GM21367 (cell line): ENCODE measurements around the gene CORO1A.
"Not testable (repeated sequence)": the region's sequence is repeated elsewhere in the genome, so short reads cannot be mapped to it uniquely, and the experiment has no call there.

Experiments
- ATAC-seq: cut with Tn5 transposase; IDR thresholded peaks from one replicate; pipeline ENCODE4 v1.9.1; 2021; ENCODE audit not compliant: unreplicated experiment

The CORO1A gene

DNA sequence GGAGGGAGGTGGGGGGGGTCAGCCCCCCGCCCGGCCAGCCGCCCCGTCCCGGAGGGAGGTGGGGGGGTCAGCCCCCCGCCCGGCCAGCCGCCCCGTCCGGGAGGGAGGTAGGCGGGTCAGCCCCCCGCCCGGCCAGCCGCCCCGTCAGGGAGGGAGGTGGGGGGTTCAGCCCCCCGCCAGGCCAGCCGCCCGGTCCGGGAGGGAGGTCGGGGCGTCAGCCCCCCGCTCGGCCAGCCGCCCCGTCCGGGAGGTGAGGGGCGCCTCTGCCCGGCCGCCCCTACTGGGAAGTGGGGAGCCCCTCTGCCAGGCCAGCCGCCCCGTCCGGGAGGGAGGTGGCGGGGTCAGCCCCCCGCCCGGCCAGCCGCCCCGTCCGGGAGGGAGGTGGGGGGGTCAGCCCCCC is 14.0 kb upstream of the CORO1A start:
- not testable (repeated sequence) for ATAC-seq

DNA sequence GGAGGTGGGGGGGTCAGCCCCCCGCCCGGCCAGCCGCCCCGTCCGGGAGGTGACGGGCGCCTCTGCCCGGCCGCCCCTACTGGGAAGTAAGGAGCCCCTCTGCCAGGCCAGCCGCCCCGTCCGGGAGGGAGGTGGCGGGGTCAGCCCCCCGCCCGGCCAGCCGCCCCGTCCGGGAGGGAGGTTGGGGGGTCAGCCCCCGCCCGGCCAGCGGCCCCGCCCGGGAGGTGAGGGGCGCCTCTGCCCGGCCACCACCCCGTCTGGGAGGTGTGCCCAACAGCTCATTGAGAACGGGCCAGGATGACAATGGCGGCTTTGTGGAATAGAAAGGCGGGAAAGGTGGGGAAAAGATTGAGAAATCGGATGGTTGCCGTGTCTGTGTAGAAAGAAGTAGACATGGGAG is 13.3 kb upstream of the CORO1A start:
- not testable (repeated sequence) for ATAC-seq

DNA sequence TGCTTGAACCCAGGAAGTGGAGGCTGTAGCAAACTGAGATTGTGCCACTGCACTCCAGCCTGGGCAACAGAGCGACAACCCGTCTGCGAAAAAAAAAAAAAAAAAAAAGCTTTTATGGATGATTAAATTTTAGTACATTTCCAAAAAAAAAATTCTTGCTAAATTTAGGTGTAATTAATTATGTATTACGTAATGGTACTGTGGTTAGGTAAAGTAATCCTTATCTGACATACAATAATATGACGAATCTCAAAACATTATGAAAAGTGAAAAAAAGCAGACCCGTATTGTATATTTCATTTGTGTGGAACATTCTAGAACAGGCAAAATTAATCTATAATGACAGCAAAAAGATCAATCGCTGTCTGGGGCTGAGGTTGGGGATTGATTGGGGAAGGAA is 10.3 kb upstream of the CORO1A start:
- ATAC-seq, result no peak

DNA sequence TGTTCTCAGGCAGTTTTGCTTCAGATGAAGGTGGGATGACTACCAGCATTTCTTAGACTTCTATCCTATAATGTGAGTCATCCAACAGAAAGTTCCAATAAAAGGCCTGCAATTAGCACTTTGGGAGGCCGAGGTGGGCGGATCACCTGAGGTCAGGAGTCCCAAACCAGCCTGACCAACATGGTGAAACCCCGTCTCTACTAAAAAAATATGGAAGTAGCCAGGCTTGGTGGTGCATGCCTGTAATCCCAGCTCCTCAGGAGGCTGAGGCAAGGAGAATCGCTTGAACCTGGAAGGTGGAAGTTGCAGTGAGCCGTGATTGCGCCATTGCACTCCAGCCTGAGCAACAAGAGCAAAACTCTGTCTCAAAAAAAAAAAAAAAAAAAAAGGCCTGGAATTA is 6.5 kb upstream of the CORO1A start:
- not testable (repeated sequence) for ATAC-seq

DNA sequence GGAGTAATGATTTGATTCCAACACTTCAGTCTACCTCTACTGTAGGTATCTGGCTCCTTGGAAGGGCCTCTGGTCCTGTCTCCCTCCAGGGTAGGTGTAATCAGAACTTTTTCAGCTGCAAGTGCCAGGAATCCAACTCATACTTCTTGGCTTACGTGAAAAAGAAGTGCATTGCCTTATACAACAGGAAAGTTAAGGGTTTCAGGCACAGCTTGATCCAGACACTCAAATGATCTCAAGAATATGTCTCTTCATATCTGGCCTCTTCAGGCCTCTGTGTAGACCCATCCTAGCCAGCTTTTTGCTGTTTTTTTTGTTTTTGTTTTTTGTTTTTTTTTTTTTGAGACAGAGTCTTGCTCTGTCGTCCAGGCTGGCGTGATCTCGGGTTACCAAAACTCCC is 4.2 kb upstream of the CORO1A start:
- no peak for ATAC-seq

DNA sequence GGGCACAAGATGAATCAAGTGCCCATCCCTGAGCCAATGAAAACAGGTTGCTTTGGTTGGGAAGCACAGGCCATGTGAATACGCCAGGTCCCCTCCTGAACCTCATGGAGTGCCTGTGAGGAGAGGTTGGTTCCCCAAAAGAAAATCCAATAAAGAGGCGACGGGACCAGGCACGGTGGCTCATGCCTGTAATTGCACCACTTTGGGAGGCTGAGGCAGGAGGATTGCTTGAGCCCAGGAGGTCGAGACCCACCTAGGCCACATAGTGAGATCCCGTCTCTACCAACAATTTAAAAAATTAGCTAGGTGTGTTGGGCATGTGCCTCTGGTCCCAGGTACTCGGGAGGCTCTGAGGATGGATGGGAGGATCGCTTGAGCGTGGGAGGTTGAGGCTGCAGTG is 3.5 kb upstream of the CORO1A start:
- ATAC-seq, result no peak

DNA sequence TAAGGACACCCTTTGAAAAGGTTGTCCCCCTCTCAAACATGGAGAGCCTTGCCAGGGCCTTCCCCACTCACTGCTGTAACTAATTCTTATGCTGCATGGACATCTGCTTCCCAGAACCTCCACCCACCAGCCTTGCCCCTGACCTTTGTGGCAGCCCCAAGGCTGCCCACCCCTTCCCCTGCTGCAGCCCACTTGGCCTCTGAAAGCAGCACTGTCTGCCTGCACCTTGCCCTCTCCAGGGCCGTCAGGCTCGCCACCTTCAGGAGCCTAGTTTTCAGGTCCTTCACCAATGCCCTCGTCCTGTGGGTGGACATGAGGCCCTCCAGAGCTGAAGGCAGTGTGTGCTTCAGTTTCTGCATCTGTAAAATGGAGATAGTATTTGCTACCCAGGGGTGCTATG is 2.7 kb upstream of the CORO1A start:
- ATAC-seq, result no peak

DNA sequence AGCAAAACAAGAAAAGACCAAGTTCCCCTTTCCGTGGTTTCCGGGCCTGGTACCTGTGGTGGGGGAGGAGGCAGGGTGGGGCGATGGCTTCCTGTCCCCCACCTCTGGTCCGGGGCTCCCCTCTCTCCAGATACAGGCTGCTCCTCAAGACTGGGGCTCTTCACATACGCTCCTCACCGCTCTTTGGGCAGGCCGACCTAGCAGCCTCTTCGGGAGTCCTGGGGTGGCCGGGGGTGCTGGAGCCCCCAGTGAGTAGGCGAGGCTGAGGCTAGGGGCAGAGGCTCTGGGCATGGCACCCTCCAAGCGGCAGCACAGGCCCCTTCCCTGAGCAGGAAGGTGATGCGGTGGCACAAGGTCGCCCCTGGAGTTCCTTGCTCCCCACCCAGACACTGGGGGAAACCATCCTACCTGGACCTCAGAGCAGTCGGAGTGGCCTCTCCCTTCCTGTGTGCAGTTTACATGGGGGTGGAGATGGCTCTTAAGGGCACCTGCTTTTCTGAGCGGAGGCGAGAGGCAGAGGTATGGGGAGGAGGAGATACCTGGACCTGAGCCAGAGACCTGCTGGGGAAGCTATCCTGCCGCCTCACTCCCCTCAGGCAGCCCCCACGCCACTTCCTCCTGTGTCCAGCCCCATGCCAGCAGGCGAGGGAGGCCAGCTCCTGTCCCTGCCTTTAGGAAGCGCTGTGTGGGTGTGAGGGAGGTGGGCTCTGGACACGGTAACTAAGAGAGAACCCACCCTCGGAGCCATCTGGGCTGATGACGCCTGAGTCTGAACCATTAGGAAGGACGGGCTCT is 891 bp downstream of the CORO1A start:
- ATAC-seq, result peak; percentile 15

DNA sequence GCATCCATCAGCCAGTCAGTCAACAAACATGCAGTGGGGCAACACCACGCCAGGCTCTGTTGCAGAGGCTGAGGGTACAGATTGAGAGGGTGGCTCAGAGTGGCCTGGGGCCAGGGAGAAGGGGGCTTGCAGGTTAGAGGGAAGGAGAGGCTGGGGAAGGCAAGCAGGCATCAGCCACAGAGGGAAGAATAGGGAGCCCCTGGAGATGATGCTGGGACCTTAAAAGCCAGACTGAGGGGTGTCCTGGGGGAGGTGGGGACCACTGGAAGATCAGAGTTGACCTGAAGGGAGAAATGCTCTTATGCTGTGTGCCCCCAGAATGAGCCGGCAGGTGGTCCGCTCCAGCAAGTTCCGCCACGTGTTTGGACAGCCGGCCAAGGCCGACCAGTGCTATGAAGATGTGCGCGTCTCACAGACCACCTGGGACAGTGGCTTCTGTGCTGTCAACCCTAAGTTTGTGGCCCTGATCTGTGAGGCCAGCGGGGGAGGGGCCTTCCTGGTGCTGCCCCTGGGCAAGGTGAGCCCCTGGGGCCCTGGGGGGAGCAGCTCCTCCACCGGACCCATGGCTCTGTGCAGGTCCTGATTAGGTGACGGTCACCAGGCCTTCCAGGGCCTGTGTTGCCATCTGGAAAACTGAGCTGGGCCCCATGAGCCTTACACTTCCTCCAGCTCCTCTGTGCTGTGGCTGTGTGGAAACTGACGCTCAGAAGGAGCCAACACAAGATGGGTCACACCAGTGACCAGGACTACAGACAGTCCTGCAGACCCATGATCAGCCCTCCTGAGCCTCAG is 1.7 kb downstream of the CORO1A start:
- ATAC-seq, result no peak

DNA sequence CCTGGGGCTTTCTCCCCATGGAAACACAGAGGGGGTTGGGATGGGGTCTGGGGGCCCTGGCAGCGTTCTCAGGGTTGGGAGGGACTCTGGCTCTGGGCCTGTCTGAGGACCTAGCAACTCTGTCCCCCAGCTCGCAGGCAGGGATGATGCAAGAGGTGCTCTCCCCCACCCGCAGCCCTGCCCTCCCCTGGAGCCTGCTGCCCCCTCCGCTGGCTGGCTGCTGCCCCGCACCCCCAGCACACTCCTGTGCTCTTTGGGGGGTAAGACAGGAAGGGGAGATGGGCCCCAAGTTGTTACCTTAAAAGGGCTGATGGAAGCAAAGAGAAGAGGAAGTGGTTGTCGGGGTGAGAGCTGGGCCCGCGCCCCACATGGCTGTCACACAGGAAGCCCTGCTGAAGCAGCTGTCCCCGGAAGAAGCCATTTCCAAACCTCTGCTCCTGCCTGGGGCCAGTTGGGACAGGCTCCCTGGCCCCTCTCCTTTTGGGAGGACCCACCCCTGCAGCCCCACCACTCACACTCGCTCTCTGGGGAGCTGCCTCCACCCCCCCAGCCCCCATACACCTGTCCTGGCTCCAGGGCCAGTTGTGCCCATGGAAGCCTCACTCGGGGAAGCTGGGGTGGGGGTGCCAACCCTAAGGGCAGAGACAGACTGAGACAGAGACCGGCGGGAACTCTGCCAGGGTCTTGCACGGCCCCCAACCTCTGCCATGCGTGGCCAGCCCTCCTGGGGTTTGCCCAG is 2.5 kb downstream of the CORO1A start:
- no peak for ATAC-seq

DNA sequence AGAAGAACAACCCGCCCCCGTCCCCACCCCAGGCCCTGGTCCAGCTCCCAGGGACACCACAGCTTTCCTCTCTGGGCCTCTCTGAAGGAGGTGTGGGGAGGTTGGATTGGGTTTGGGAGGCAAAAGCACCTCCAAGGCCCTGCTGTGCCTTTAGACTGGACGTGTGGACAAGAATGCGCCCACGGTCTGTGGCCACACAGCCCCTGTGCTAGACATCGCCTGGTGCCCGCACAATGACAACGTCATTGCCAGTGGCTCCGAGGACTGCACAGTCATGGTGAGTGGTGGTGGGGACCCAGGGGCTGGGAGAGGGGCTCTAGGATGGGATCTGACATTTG is 3.0 kb downstream of the CORO1A start:
- ATAC-seq, result no peak

DNA sequence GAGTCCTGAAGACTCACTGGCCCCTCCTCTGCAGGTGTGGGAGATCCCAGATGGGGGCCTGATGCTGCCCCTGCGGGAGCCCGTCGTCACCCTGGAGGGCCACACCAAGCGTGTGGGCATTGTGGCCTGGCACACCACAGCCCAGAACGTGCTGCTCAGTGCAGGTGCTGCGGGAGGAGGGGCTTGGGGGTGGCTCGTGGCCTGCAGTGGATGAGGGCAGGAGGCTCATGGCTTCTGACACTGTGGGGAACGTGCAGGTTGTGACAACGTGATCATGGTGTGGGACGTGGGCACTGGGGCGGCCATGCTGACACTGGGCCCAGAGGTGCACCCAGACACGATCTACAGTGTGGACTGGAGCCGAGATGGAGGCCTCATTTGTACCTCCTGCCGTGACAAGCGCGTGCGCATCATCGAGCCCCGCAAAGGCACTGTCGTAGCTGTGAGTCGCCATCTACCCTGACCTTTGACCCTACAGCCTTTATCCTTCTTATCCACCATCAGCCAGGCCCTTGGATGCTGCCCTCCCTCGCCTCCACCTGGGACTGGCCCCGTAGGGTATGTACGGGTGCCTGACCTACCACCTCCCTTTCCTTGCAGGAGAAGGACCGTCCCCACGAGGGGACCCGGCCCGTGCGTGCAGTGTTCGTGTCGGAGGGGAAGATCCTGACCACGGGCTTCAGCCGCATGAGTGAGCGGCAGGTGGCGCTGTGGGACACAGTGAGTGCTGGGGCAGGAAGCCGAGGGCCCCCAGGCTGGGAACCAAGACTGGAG is 3.6 kb downstream of the CORO1A start:
- no peak for ATAC-seq

DNA sequence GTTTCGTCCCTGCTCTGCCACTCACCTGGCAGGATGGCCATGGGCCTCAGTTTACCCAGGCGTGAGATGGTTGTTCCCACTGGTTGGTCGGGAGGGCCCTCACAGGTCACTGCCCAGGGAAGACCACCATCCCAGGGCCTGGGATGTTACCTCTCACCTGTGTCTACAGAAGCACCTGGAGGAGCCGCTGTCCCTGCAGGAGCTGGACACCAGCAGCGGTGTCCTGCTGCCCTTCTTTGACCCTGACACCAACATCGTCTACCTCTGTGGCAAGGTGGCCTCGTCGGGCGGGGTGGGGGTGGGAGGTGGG is 4.1 kb downstream of the CORO1A start:
- no peak for ATAC-seq

DNA sequence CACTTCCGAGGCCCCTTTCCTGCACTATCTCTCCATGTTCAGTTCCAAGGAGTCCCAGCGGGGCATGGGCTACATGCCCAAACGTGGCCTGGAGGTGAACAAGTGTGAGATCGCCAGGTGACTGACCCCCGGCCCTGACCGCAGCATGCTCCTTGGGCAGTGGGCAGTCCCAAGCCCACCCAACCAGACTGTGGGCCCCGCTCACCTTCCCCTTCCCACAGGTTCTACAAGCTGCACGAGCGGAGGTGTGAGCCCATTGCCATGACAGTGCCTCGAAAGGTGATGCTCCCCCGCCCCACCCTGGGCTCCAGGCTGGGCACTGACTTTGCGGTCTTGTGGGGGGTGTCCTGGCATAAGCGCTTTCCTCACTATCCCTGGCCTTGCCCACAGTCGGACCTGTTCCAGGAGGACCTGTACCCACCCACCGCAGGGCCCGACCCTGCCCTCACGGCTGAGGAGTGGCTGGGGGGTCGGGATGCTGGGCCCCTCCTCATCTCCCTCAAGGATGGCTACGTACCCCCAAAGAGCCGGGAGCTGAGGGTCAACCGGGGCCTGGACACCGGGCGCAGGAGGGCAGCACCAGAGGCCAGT is 4.7 kb downstream of the CORO1A start:
- no peak for ATAC-seq

DNA sequence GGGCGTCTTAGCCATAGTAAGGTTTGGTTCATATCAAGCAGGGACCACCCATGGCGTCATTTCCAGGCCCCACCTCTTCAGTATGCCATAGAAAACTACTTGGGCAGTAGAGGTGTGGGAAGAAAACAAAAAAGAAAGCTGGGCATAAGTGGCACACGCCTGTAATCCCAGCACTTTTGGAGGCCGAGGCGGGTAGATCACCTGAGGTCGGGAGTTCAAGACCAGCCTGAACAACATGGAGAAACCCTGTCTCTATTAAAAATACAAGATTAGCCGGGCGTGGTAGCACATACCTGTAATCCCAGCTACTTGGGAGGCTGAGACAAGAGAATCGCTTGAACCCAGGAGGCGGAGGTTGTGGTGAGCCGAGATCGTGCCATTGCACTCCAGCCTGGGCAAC is 7.8 kb downstream of the CORO1A start:
- not testable (repeated sequence) for ATAC-seq

DNA sequence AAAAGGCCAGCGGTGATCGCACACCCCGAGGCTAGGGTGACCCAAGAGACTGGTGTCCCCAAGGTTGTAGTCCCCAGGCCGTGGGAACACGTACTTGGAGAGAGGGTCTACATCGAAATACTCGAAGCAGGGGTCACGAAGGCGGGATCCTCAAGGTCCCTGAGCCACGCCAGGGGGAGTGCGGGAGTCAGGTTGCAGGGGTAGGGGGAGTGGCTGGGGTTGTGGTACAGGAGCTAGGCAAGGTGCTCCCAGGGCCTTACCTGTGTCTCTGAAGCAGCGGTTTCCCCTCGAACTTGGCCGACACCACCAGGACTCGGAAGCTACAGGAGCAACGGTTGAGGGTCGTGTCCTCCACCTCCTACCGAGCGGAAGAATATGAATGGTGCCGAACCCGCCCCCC is 9.7 kb downstream of the CORO1A start:
- peak; percentile 16 for ATAC-seq

DNA sequence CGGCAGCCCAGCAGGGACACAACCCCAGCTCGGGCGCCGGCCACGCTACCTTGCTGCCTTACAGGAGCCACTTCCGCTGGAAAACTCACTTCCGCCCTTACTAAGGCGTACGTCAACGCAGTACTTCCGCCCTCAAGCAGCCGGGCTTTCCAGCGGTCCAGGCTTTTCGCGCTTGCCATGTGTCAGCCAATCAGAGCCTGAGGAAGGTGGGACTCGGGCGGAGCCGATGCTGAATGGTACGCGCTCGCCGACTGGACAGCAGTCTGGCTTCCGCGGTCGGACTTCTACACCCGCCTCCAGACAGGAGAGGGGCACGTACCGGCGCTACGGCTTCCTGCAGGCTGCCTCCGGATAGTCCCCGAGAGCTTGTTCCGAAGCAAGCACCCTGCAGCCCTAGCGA is 10.2 kb downstream of the CORO1A start, which contains the start of the genes BOLA2B and SLX1A:
BOLA2B (minus strand) TSS at position 52 of the 400 bp plus-strand sequence. CDS start 71 bp downstream, outside the sequence.
SLX1A (plus strand) TSS at position 261 of the 400 bp plus-strand sequence. CDS start 210 bp downstream, outside the sequence.
- ATAC-seq, result peak; percentile 78

DNA sequence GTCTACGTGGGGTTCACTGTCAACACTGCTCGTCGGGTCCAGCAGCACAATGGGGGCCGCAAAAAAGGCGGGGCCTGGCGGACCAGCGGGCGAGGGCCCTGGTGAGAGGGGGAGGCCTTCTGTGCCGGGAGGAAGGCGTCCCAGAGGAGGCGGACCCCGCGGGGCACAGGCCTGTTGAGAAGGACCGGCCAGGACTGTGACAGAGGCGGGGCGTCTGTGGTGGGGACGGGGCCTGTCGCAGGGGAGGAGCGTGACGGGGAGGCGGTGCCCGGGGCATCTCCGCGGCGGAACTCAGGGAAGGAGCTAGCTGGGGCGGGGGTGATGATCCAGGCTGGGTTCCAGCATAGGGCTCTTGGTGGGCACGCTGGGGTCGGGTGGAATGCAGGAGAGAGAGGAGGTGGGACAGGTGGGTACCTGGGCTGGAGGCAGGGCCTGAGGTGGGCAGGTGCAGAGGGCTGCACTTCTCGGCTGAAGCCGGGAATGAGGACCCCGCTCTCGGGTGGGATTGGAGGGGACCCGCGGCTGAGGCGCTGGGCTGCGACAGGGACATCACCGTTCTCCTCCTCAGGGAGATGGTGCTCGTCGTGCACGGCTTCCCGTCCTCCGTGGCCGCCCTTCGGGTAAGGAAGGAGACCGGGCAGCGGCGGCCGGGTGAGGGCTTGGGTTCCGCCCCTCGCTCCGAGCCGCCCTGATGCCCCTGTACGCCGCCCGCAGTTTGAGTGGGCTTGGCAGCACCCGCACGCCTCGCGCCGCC is 10.9 kb downstream of the CORO1A start:
- ATAC-seq, result peak; percentile 40

DNA sequence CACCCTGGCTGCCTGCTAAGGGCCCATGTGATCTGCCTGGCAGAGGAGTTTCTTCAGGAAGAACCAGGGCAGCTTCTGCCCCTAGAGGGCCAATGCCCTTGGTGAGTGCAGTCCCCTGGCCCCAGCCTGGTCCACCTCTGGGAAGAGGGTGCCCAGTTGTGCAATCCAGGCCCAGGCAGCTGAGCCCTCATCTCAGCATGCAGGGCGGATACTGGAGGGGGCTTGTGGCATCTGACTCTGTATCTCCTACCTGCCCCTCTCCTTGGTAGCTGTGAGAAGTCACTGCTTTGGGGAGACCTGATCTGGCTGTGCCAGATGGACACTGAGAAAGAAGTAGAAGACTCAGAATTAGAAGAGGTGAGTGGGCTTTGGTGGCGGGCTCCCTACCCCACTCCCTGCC is 13.6 kb downstream of the CORO1A start:
- not testable (repeated sequence) for ATAC-seq

DNA sequence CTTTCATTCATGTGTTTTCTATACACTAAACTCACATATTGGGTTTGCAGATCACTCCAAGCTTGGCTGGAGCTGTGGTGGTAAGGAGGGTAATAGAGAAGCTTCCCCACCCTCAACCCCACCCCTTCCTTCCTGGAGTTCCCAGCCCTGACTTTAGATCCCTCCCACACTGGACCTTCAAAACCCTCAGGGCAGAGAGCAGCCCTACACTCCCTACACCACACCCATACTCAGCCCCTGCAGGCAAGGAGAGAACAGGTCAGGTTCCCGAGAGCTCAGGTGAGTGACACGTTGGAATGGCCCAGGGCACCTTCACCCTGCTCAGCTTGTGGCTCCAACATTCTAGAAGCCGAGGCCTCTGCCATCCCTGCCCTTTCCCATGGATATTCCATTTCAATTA is 15.6 kb downstream of the CORO1A start, which contains the start of gene SULT1A3:
SULT1A3 (plus strand) TSS at position 207 of the 400 bp plus-strand sequence. CDS start 1,474 bp downstream, outside the sequence.
- not testable (repeated sequence) for ATAC-seq
